Mononuclear cell (primary cell): ENCODE measurements around the gene SORCS2. TPM values are rescaled to one million over a fixed set of nuclear protein-coding genes. Genes with fewer than 3 reads are reported as not detected.

Experiments used
- H3K27me3 ChIP-seq: 2 replicates; pipeline ENCODE4 v1.6.0; 2011; ENCODE audit warnings: low read length, control low read depth; ENCODE audit not compliant: insufficient read depth
- H3K4me1 ChIP-seq: 2 replicates; pipeline ENCODE4 v1.5.1; 2011; ENCODE audit warnings: mild to moderate bottlenecking, low read length, control low read depth; ENCODE audit not compliant: insufficient read depth
- H3K4me3 ChIP-seq: 2 replicates; pipeline ENCODE4 v1.5.1; 2011; ENCODE audit warnings: mild to moderate bottlenecking, low read length, moderate library complexity
- H3K9me3 ChIP-seq: 2 replicates; pipeline ENCODE4 v1.5.1; 2011; ENCODE audit warnings: low read depth, mild to moderate bottlenecking, control low read depth, low read length
- total RNA-seq: library from RNA; depleted of rRNA; stranded (reverse); fragments of >200 nt; gene quantifications from one replicate; pipeline ENCODE4 v1.2.3, GENCODE V29; 2012

SORCS2 gene
- total RNA-seq, 1 donor: 0.10 TPM

DNA sequence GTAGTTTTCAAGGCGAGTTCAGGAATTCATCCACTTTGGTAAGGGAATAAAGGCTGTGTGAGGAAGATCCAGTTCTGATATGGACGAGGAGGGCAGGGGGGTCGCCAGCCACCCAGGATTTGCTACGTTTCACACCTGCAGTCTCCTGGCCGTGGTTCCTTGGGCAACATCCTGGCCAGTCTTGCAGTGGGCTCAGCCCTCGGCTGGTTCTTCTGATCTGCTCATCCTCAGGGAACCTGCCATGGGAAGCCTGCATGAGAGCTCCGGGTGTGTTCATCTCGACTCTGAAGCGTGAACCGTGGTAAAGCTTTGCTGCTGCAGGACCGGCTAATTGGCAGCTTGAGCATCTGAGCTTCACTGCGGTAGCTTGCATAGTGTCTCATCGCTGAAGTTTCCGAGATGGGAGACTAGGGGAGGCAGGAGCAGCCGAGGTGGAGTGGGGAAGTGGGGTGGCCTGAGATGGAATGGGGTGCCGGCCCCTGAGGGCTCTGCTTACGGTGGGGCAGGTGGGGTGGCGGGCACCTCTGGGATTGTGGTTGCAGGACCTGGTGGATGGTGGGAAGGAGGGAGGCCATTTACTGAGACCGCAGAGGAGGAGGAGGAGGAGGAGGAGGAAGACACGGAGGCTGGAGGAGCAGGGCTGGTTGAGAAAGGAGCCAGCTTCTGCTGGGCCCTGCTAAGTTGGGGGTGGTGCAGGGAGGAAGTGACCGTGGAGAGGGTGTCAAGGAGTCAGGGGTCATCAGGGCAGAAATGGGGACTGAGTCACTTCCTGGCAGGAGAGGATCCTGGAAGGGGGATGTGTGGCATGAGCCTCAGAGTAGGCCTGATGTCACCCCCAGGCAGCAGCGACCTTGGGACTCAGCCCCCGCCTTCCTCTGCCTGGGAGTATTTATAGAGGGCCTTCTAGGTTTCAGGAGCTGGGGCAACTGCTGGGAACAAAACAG is 455.5 kb downstream of the SORCS2 start:
- Histone ChIP-seq H3K9me3 (no peaks in the 10 kb centered on the region), H3K27me3 (no peaks in the 10 kb centered on the region), H3K4me3 (no peak overlapping the region), H3K4me1 (peaks cover 80% of the 10 kb centered on the region)

DNA sequence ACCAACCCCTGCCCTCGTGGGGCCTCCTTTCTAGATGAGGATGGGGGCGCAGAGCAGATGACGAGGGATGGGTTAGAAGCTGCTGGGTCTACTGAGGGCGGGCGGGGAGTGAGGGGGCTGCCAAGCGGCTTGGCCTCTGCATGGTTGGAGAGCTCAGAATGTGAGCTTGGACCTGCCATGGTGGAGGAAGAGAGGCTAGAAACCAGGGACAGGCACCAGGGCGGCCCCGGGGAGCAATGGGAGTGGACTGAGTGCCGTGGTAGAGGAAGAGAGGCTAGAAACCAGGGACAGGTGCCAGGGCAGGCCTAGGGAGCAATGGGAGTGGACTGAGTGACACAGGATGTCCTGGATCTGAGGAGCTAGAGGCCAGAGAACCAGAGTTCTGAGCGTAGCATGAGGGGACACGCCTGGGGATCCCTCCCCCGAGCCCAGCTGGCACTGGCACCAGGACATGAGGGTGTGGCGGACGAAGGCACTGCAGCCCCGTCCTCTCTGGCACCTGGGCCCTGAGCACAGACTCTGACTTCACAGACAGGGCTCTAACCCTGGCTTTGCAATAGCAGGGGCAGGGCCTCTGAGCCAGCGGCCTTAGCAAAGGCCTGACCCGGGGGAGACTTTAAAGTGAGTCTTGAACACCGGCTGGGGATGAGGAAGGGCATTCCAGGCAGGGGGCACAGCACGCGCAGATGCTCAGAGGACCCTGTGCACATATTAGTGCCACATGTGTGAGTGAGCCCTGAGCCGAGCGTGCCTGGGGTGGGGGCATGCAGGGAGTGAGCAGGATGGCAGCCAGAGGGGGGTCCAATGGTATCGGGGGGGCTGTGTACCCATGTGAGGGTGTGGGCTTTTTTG is 456.4 kb downstream of the SORCS2 start:
- Histone ChIP-seq H3K27me3 (no peaks in the 10 kb centered on the region), H3K4me3 (no peak overlapping the region), H3K9me3 (no peaks in the 10 kb centered on the region), H3K4me1 (peaks cover 88% of the 10 kb centered on the region)

DNA sequence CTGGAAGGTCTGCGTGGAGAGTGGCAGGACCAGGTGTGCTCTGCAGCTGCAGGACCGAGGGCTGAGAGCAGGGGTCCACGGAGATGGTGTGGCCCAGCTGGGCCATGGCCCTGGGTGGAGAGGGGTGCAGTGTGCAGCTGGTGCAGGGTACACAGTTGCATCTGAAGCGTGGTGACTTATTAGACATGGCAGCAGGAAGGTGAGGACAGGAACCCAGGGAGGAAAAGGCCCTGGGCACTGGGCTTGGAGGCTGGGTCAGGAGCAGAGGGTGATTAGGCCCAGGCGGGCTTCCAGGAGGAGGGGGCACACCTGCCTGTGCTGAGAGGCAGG is 457.0 kb downstream of the SORCS2 start:
- H3K9me3 ChIP-seq: no peaks in the 10 kb centered on the region
- peaks cover 94% of the 10 kb centered on the region for H3K4me1 ChIP-seq
- H3K4me3 ChIP-seq: no peak overlapping the region
- H3K27me3 ChIP-seq: no peaks in the 10 kb centered on the region

DNA sequence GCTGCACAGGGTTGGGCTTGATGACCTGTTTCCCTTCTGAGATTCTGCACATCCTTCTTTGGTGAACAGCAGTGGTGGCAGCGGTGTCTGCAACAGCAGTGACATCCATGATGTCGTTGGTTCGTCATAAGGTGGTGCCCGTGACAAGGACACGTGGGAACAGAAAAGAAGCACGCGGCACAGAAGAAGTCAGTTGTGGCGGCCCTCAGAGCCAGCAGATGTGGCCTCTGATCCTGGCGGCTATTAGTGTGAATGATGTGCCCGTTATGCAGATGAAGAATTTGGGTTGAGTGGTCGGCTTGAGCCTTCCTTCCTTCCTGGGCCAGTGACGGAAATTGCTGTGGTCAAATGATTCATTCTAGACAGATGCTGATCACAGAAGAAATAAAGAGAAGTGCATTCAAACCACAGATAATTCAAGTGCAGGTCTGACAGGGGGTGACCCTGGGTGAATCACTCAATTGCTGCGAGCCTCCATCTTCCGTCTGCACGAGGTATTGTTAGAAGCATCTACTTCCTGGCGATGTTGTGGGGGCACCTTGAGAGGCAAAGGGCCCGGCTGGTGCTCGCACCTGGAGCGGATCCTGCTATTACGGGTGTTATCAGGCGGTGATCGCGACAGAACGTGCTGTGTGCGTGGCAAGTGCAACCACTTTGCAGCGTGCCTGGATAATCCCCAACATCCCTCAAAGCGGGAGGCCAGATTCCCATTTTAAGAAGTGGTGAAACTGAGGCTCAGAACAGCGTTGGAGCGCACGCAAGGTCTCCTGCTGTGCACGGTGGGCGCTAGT is 457.6 kb downstream of the SORCS2 start:
- Histone ChIP-seq H3K27me3 (no peaks in the 10 kb centered on the region), H3K9me3 (no peaks in the 10 kb centered on the region), H3K4me3 (no peak overlapping the region), H3K4me1 (peaks cover 99% of the 10 kb centered on the region)

DNA sequence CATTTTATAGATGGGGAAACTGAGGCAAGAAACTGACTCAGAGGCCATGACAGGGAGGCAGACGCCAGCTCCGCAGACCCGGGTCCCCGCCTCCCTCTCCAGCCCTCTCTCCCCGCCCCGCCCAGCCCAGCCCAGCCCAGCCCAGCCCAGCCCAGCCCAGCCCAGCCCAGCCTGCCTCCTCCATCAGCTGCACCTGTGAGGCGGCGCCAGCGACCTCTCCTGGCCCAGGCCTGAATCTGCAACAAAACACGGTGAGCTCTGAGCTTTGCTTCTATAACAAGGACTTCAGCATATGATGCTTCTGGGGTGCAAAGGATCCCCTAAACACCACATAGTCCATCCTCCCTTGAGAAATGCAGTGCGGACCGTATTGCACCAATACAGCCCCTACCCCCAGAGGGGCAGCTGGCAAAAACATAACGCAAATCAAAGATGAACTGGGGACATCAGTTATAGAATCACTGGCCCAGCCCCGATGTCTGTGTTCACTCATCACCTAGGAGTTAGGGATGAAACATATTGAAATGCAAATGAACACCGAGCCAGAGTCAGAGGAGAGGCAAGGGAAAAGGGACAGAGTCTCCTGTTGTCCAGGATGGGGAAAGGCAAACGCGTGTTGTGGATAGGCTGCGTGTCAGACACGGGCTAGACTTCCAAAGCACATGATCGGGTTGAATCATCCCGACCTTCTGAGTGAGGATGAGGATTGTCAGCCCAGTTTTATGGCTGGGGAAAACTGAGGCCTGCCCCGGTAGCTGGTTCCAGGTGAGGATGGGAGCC is 458.5 kb downstream of the SORCS2 start:
- Histone ChIP-seq H3K27me3 (peaks cover 3% of the 10 kb centered on the region), H3K9me3 (no peaks in the 10 kb centered on the region), H3K4me1 (peaks cover 93% of the 10 kb centered on the region), H3K4me3 (no peak overlapping the region)

DNA sequence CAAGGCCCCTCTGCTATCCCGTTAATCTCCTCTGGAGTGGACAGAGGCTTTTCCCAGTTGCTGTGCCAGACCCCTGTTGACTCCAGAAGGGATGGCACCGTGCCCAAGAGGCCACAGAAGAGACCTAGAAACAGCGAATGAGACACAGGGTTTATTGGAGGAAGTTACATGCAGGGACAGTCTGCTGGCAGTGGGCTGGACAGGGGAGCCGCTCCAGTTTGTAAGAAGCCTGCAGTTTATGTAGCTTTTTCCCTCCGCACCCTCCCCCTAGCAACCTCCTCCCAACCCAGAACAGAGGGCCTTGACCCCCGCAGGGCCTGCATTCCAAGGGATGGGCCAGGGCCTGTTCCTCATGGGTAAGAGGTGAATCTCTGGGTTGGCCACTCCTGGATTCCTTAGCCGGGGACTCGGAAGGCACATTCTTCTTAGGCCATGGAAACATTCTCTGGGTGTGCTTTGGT is 459.2 kb downstream of the SORCS2 start:
- H3K4me1 ChIP-seq: peaks cover 86% of the 10 kb centered on the region
- no peaks in the 10 kb centered on the region for H3K9me3 ChIP-seq
- peaks cover 3% of the 10 kb centered on the region for H3K27me3 ChIP-seq
- no peak overlapping the region for H3K4me3 ChIP-seq

DNA sequence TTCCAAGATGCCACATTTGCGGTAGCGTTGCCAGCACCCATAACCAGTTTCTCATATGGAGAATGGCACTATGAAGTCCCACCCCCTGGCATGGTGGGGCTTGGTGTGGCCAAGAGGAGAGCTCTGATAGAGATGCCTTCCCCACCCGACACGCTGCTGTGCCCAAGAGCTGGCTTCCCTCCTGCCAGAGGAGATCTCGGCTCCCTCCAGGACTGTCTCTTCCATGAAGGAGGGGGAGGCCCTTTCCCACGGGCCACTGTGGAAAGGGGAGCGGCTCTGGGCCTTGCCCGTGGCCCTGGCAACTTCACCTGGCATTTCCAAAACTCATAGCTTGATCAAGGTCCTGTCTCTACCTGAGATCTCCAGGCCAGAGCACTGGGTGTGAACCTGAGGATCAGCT is 459.7 kb downstream of the SORCS2 start:
- Histone ChIP-seq H3K4me1 (peaks cover 81% of the 10 kb centered on the region), H3K27me3 (peaks cover 3% of the 10 kb centered on the region), H3K9me3 (no peaks in the 10 kb centered on the region), H3K4me3 (no peak overlapping the region)

DNA sequence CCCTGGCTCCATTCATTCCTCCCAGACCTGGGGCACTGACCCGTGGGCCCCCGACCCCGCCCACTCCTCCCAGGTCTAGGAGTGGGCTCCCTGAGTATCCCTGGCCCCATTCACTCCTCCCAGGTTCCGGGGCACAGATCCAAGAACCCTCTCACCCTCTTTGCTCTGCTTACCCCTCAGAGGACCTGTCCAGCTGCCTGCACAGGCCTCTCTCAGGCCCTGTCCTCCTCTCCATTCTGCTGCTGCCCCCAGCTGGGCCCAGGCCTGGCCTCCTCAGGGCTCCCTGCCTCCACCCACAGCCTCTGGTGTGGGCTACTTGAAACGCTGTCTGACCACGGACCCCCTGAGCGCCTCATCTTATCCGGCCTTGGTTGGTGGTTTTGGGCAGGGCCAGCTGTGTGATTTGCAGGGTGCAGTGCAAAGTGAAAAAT is 460.1 kb downstream of the SORCS2 start:
- Histone ChIP-seq H3K4me1 (peaks cover 77% of the 10 kb centered on the region), H3K4me3 (no peak overlapping the region), H3K9me3 (no peaks in the 10 kb centered on the region), H3K27me3 (peaks cover 3% of the 10 kb centered on the region)

DNA sequence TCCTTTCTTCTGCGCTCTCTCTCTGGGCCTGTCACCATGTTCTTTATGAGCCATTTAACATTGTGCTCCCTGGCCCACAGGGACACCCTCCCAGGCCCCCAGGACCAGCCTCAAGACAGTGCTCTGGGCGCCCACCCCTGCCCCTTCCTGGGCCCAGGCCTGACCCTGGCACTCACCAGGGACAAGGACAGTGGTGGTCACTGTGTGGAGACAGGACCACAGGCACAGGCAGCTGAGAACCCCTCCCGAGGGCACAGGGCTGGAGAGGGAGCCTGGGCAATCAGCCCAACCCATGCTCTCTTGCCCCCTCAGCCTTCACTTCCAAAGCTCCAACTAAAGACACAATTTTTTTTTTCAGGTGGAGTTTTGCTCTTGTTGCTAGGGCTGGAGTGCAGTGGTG is 460.6 kb downstream of the SORCS2 start:
- H3K27me3 ChIP-seq: peaks cover 3% of the 10 kb centered on the region
- peaks cover 72% of the 10 kb centered on the region for H3K4me1 ChIP-seq
- no peaks in the 10 kb centered on the region for H3K9me3 ChIP-seq
- no peak overlapping the region for H3K4me3 ChIP-seq

DNA sequence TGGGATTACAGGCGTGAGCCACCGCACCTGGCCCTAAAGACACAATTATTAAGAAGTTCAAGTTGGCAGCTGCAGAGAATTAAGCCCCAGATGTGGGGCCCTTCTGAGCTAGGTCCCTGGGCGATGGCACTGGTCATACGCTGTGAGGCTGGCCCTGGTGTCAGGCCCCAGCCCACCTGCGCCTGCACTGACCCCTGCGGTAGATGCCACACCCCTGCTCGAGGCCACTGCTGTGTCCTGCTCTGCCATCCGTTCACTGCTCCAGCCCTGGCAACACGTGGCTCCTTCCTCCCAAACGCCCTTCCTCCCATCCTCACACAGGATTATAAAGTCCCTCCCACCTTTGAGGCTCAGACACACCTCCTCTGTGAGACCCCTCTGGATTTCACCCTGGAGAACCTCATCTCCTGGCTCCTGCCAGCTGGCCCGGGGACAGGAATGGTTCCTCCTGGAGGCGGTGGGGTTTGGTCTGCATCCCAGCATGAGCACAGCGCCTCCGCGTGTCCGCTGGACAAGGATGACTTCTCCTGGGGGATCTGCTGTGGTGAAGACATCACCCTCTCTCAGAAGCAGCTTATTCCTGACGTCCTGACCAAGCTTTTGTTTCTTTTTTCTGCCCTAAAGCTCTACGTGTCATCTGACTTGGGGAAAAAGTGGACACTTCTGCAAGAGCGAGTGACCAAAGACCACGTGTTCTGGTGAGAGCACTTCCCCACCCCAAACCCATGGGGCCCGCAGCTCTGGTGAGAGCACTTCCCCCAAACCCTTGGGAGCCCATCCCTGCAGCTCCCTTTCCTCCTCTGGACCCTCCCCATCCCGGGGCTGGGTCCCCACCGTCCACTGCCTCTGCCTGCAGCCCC is 461.4 kb downstream of the SORCS2 start:
- Histone ChIP-seq H3K9me3 (no peaks in the 10 kb centered on the region), H3K27me3 (peaks cover 3% of the 10 kb centered on the region), H3K4me3 (no peak overlapping the region), H3K4me1 (peaks cover 64% of the 10 kb centered on the region)

DNA sequence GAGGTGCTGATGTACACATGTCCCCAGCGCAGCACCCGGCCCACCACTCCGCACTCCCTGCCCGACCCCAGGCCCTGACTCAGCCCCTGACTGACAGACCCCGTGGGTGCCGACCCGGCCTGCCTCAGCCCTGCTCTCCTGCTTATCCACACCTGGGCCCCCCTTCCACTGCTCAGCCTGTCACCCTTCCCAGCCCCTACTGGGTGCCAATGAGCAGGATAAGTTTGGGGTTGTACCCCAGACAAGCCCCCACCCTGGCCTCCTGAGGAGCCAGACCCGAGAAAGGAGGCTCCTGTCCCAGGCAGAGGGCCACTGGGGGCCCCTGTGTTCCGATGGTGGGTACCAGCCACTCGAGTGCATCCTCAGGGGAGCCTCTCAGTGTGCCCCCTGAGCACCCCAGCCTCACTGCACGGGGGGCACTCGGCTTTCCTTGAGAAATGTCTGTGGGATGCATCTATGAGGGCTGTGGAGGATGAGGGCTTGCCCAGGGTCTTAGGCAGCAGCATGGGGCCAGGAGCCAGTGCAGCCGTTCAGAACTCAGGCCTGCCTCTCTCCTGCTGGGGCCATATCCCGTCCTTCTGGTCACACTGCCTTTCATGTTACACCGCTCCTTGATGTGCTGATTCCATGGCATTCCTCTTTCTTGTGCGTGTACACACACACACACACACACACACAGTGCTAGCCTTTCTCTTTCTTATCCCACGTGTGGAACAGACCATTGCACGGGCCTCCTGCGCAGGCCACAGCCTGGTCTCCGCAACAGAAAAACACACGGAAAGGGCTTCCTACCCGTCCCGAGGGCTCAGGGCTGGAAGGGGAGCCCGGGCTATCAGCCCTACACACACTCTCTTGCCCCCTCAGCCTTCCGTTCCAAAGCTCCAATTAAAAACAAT is 462.5 kb downstream of the SORCS2 start:
- H3K27me3 ChIP-seq: peaks cover 3% of the 10 kb centered on the region
- peaks cover 53% of the 10 kb centered on the region for H3K4me1 ChIP-seq

DNA sequence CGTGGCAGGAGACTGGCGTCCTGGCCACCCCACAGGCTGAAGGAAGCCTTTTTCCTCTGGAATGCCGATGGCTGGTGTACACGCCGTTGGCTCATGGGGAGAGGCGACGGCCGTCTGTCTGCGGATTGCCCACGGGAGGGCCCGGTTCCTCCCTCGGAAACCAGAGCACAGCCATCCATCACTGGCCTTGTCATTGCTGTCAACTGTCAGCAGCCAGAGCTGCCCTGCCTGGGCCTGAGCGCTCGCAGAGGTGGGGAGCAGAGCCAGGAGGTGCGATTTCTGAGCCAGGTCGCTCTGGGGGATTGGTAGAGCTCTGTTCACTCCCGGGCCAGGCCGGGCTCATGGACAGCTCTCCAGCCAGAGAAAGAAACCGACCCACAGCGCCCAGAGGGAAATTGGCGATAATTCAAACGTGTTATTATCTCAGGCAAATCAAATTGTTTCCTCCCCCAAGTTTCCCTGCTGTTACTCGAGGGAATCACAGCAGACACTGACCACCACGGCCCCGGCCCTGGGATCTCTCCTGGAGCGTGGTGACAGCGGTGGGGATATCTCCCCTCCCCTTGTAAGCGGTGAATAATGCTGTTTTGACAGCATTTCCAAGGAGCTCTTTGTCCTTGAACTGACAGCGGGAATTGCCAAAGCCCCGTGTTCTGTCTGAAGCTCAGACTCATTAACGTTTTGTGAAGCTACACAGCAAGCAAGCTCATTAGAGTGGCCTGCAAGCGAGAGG is 463.3 kb downstream of the SORCS2 start:
- Histone ChIP-seq H3K4me1 (peaks cover 46% of the 10 kb centered on the region), H3K27me3 (peaks cover 3% of the 10 kb centered on the region), H3K4me3 (no peak overlapping the region), H3K9me3 (no peaks in the 10 kb centered on the region)

More for the DNA sequence above, 462.5 kb downstream of the SORCS2 start:
- Histone ChIP-seq H3K4me3 (no peak overlapping the region), H3K9me3 (no peaks in the 10 kb centered on the region)
